ENCODE measurements around the gene BMAL1. TPM values are rescaled to one million over a fixed set of nuclear protein-coding genes. Genes with fewer than 3 reads are reported as not detected.

The BMAL1 gene
- total RNA-seq, 1 experiment from 2014 or later: 3.2 TPM

DNA sequence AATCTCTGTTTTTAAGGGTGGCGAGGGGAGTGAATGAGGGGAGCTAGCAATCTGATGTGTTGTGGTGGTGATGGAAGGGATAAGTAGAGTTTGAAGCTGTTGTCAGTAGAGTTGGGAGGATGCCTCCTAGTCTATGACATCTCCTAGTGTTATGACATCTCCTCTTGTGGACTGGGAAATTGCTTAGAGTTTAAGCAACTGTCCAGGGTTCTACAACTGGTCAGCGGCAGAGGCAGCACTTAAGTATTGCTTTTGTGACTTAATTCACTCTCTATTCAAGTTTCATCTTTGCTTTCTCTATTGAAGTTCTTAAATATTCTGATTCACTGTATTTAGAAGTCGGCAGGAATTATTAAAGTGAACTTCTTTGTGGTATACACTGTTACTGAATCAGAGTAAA is 13.8 kb downstream of the BMAL1 start:
- Histone ChIP-seq H3K4me1 (ENCODE audit: insufficient read depth, low read length, poor library complexity, severe bottlenecking) (no peaks in the 10 kb centered on the region), H3K4me3 (ENCODE audit: low read depth, low read length, poor library complexity, severe bottlenecking) (no peak overlapping the region), H3K27me3 (replicated peaks; ENCODE audit: insufficient read depth, low read depth, low read length, poor library complexity) (no peaks in the 10 kb centered on the region), H3K36me3 (ENCODE audit: insufficient read depth, low read length, poor library complexity, severe bottlenecking) (no peaks in the 10 kb centered on the region), H3K27ac (ENCODE audit: low read depth, low read length, poor library complexity, severe bottlenecking) (no peak overlapping the region), H3K9me3 (ENCODE audit: low read depth, low read length, poor library complexity, severe bottlenecking) (no peaks in the 10 kb centered on the region)
- DNase-seq (ENCODE audit: low spot score): no peak
- ChIA-PET CTCF (no interaction called here), POLR2A (ENCODE audit: low non-redundant PET) (no interaction called here)
- no TSS peak for BruUV-seq (replicated peaks)
- TF ChIP-seq, protein P1, sequence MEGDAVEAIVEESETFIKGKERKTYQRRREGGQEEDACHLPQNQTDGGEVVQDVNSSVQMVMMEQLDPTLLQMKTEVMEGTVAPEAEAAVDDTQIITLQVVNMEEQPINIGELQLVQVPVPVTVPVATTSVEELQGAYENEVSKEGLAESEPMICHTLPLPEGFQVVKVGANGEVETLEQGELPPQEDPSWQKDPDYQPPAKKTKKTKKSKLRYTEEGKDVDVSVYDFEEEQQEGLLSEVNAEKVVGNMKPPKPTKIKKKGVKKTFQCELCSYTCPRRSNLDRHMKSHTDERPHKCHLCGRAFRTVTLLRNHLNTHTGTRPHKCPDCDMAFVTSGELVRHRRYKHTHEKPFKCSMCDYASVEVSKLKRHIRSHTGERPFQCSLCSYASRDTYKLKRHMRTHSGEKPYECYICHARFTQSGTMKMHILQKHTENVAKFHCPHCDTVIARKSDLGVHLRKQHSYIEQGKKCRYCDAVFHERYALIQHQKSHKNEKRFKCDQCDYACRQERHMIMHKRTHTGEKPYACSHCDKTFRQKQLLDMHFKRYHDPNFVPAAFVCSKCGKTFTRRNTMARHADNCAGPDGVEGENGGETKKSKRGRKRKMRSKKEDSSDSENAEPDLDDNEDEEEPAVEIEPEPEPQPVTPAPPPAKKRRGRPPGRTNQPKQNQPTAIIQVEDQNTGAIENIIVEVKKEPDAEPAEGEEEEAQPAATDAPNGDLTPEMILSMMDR (conservative IDR thresholded peaks at IDR 0.05; ENCODE audit: low read depth, low read length): no peak
- no peak for TF ChIP-seq EZH2 (IDR thresholded peaks at IDR 0.05; ENCODE audit: borderline replicate concordance, low read depth, low read length, poor library complexity, severe bottlenecking)
- intact Hi-C loops (cut with micrococcal nuclease; ENCODE audit: unreplicated experiment): no loop called here

DNA sequence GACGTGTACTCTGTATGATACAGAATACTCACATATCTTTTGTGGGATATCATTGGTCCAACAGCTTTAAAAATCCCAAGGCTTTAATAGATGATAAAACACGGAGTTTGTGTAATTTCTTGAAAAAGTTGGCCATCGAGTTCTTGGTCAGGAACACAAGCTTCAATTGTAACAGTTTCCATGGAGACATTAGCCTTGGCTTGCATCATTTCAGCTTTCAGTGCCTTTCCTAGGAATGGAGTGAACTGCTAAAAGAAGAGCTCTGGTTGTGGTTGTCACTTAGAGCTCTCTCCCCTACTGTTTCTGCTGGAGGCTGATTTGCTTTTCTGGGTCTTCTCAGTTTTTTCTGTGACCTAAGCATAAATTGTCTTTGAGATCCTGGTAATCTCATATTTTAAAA is 14.2 kb downstream of the BMAL1 start:
- Histone ChIP-seq H3K27me3 (replicated peaks; ENCODE audit: insufficient read depth, low read depth, low read length, poor library complexity) (no peaks in the 10 kb centered on the region), H3K36me3 (ENCODE audit: insufficient read depth, low read length, poor library complexity, severe bottlenecking) (no peaks in the 10 kb centered on the region), H3K4me1 (ENCODE audit: insufficient read depth, low read length, poor library complexity, severe bottlenecking) (no peaks in the 10 kb centered on the region), H3K4me3 (ENCODE audit: low read depth, low read length, poor library complexity, severe bottlenecking) (no peak overlapping the region), H3K9me3 (ENCODE audit: low read depth, low read length, poor library complexity, severe bottlenecking) (no peaks in the 10 kb centered on the region), H3K27ac (ENCODE audit: low read depth, low read length, poor library complexity, severe bottlenecking) (no peak overlapping the region)
- TF ChIP-seq, protein P1 (conservative IDR thresholded peaks at IDR 0.05; ENCODE audit: low read depth, low read length): no peak
- TF ChIP-seq EZH2 (IDR thresholded peaks at IDR 0.05; ENCODE audit: borderline replicate concordance, low read depth, low read length, poor library complexity, severe bottlenecking): no peak
- CTCF ChIA-PET: no interaction called here
- POLR2A ChIA-PET (ENCODE audit: low non-redundant PET): no interaction called here
- no TSS peak for BruUV-seq (replicated peaks)
- DNase-seq (ENCODE audit: low spot score): no peak
- intact Hi-C loops (cut with micrococcal nuclease; ENCODE audit: unreplicated experiment): no loop called here

DNA sequence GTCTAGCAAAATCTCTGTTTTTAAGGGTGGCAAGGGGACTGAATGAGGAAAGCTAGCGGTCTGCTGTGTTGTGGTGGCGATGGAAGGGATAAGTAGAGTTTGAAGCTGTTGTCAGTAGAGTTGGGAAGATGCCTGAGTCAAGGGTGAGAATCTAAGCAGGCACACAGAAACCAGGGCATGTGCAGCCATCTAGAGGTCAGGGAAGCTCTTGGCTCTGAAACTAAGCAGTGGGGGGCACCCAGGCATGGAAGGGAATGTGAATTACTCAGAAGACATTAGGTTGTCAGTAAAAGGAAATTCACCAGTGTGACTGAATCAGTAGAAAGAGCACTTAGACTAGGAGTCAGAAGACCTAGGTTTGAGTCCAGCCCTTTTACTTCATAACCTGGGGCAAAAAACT is 15.4 kb downstream of the BMAL1 start:
- intact Hi-C loops (cut with micrococcal nuclease; ENCODE audit: unreplicated experiment): no loop called here

More for the DNA sequence above, 15.4 kb downstream of the BMAL1 start:
- Histone ChIP-seq H3K9me3 (ENCODE audit: low read depth, low read length, poor library complexity, severe bottlenecking) (no peaks in the 10 kb centered on the region), H3K36me3 (ENCODE audit: insufficient read depth, low read length, poor library complexity, severe bottlenecking) (no peaks in the 10 kb centered on the region), H3K4me1 (ENCODE audit: insufficient read depth, low read length, poor library complexity, severe bottlenecking) (no peaks in the 10 kb centered on the region), H3K27me3 (replicated peaks; ENCODE audit: insufficient read depth, low read depth, low read length, poor library complexity) (no peaks in the 10 kb centered on the region), H3K4me3 (ENCODE audit: low read depth, low read length, poor library complexity, severe bottlenecking) (no peak overlapping the region), H3K27ac (ENCODE audit: low read depth, low read length, poor library complexity, severe bottlenecking) (no peak overlapping the region)
- DNase-seq (ENCODE audit: low spot score): no peak
- no TSS peak for BruUV-seq (replicated peaks)
- ChIA-PET POLR2A (ENCODE audit: low non-redundant PET) (no interaction called here), CTCF (no interaction called here)
- no peak for TF ChIP-seq EZH2 (IDR thresholded peaks at IDR 0.05; ENCODE audit: borderline replicate concordance, low read depth, low read length, poor library complexity, severe bottlenecking)
- TF ChIP-seq, protein P1 (conservative IDR thresholded peaks at IDR 0.05; ENCODE audit: low read depth, low read length): no peak
